ENCODE results near the gene SUOX.

SUOX gene

DNA sequence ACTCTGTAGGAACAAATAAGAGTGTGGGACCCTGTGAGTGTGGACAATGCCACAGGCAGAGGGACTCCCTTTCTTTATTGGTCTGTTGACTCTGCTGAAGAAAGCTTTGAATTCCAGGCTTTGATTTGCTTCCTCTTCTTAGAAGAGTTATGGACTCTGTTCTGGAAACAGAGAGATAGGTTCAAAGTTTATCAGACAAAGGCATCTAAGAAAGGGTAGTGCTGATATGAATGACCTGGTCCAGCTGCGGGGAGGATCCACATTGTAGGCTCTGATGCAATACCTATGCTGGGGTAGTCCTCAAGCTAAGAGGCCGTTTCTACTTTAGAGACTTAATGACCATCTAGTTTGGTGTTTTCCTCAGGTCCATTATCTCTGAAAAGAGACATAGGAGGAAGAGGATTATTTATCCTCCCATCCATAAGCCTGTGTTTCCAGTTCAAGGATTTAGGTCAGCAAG is 13.1 kb downstream of the SUOX start:
- DNase-seq (ENCODE audit: low read depth) = no peak
- no peak overlapping the region for H3K4me3 ChIP-seq (ENCODE audit: low read depth, low read length)
- TF ChIP-seq, protein P1, sequence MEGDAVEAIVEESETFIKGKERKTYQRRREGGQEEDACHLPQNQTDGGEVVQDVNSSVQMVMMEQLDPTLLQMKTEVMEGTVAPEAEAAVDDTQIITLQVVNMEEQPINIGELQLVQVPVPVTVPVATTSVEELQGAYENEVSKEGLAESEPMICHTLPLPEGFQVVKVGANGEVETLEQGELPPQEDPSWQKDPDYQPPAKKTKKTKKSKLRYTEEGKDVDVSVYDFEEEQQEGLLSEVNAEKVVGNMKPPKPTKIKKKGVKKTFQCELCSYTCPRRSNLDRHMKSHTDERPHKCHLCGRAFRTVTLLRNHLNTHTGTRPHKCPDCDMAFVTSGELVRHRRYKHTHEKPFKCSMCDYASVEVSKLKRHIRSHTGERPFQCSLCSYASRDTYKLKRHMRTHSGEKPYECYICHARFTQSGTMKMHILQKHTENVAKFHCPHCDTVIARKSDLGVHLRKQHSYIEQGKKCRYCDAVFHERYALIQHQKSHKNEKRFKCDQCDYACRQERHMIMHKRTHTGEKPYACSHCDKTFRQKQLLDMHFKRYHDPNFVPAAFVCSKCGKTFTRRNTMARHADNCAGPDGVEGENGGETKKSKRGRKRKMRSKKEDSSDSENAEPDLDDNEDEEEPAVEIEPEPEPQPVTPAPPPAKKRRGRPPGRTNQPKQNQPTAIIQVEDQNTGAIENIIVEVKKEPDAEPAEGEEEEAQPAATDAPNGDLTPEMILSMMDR (conservative IDR thresholded peaks at IDR 0.05; ENCODE audit: low read depth, low read length) = no peak

DNA sequence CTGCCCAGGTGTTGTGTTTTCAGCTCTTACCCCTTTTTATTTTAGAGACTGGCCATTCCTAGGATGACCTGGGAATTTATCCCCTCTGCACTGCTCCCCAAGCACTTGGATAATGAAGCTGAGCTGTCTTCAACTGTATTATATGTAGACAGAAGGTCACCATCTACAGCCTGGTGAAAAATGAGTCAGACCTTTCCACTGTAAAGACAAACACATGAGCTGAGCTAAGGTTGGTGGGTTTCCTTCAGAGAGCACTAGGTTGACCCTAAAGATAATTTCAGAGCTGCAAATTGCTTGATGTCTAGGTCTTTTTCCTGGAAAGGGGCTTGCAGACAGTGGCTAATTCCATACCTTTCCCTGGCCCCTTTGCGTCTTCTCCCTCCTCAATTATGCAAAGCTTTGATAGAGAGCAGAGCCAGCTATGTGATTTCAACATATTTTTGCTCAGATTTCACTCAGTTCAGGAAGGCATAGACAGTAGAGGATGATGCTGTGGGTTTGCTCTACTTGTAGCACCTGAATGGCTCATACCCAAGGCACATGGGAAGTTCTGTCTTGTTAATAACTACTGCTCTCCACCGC is 14.5 kb downstream of the SUOX start:
- no peak overlapping the region for H3K4me3 ChIP-seq (ENCODE audit: low read depth, low read length)
- DNase-seq (ENCODE audit: low read depth) = peak; percentile 58
- TF ChIP-seq, protein P1 (conservative IDR thresholded peaks at IDR 0.05; ENCODE audit: low read depth, low read length) = no peak

DNA sequence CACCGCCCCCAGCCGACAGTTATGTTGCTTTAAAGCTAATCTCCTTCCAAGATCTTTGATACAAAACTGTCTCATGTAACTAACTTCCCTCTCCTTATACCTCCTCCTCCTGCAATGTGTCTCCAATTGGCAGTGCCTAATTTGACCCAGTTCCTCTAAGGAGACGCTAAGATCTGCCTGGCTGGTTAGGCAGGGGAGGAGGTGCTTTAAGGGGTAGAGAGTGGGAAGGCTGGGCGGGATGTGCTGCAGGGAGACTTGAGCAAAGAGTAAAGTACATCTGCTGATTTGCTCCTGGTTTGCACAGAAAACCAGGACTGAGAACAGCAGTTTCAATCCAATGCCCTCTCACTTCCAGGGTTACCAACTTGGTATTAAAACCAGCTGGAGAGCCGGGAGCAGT is 16.4 kb downstream of the SUOX start:
- H3K4me3 ChIP-seq (ENCODE audit: low read depth, low read length) = no peak overlapping the region
- no peak for DNase-seq (ENCODE audit: low read depth)
- TF ChIP-seq, protein P1 (conservative IDR thresholded peaks at IDR 0.05; ENCODE audit: low read depth, low read length) = no peak

DNA sequence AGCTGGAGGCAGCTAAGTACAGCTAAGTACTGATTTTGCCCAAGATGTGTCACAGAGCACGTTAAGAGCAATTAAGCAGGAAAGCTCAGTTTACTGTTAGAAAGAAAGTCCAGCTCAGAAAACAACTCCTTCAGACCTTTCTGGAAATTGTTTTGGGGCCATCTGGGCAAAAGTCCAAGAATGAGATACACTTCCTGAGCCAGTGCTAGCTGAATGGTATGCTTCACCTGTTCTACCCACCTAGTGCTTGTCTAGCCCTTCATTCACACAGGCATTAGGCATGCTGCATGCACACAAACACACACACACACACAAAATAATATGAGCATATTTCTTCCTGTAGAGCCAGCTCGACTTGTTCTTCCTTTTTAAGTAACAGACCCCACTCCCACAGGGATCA is 17.1 kb downstream of the SUOX start:
- TF ChIP-seq, protein P1 (conservative IDR thresholded peaks at IDR 0.05; ENCODE audit: low read depth, low read length) = no peak
- no peak overlapping the region for H3K4me3 ChIP-seq (ENCODE audit: low read depth, low read length)
- peak; percentile 15 for DNase-seq (ENCODE audit: low read depth)

DNA sequence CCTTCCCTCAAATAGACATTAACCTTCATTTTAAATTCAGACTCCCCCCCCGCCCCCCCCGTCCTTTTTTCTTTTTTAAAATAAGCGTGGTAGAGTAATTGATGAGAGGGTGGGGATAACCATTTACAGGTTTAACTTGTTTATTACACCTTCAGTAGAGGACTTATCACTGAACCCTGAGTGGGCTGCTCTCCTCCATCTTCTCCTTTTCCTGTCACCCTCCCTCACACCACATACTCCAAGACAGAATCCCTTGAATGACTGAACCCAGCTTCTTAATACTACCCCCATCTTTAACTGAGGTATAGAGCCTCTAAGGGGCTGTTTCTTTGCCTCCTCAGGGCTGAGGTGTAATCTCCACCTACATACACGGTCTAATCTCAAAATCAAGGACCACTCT is 20.1 kb downstream of the SUOX start:
- no peak overlapping the region for H3K4me3 ChIP-seq (ENCODE audit: low read depth, low read length)

DNA sequence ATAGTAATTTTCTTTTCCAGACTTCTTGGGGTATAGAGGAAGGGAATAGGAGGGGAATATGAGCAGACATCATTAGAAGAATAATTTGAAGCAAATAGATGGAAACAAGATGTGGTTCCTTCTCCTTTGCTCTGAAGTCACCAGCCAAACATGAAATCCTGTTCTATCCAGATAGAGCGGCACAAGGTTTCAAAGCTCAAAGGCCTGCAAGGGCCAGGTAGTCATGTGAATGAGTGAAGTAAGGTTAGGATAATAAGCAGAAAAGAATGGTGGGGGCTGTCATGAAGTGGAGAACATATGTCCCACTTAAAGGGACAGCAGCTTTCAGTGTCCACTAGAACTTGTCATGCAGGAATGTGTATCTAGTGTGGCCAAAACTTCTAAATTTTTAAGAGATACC is 21.3 kb downstream of the SUOX start:
- H3K4me3 ChIP-seq (ENCODE audit: low read depth, low read length) = no peak overlapping the region
- TF ChIP-seq, protein P1 (conservative IDR thresholded peaks at IDR 0.05; ENCODE audit: low read depth, low read length) = no peak
- no peak for DNase-seq (ENCODE audit: low read depth)

More for the DNA sequence above, 20.1 kb downstream of the SUOX start:
- no peak for DNase-seq (ENCODE audit: low read depth)
- TF ChIP-seq, protein P1 (conservative IDR thresholded peaks at IDR 0.05; ENCODE audit: low read depth, low read length) = no peak

Data from choroid plexus epithelial cell (primary cell).